Measurements from ENCODE around the gene TADA2B.

DNA sequence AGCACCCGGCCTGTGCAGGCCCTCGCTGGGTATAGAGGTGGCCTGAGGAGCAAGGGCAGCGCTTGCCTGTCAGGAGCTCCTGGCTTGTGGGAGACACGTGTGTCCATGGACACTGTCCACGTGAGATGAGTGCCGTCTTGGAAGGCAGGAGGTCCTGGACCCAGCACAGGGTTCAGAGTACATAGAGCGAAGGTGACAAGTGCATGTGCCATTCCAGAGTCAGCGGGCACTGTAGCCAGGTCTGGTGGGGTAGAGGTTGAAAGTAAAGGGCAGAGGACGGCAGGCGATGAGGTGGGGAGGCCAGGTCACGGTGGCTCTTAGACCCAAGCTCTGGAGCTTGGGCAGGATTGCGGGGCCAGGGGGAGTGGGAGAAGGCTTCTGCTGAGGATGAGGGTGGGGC, 28.4 kb upstream of the TADA2B start:
- TF ChIP-seq, protein P1, sequence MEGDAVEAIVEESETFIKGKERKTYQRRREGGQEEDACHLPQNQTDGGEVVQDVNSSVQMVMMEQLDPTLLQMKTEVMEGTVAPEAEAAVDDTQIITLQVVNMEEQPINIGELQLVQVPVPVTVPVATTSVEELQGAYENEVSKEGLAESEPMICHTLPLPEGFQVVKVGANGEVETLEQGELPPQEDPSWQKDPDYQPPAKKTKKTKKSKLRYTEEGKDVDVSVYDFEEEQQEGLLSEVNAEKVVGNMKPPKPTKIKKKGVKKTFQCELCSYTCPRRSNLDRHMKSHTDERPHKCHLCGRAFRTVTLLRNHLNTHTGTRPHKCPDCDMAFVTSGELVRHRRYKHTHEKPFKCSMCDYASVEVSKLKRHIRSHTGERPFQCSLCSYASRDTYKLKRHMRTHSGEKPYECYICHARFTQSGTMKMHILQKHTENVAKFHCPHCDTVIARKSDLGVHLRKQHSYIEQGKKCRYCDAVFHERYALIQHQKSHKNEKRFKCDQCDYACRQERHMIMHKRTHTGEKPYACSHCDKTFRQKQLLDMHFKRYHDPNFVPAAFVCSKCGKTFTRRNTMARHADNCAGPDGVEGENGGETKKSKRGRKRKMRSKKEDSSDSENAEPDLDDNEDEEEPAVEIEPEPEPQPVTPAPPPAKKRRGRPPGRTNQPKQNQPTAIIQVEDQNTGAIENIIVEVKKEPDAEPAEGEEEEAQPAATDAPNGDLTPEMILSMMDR (IDR thresholded peaks at IDR 0.05; ENCODE audit: insufficient read depth, low read depth, low read length) = no peak
- TF ChIP-seq EZH2 (IDR thresholded peaks at IDR 0.05; ENCODE audit: insufficient read depth, low read length) = no peak

Data from astrocyte (in vitro differentiated cells and primary cell).